OCI-LY7 (cell line): ENCODE data around the gene MN1. TPM values are rescaled to one million over a fixed set of nuclear protein-coding genes. Genes with fewer than 3 reads are reported as not detected.

ENCODE experiments used
- BruUV-seq: library from RNA; stranded (reverse); fragments of 400-500 nt; replicated peaks from 2 replicates; lab custom pipeline; 2021; lab: Mats Ljungman, UMichigan
- CTCF ChIA-PET: fragments of 300-600 bp; sonication (Branson Sonifier 250); formaldehyde crosslinking; loops from one replicate; lab custom pipeline; 2022; ENCODE audit warnings: antibody characterized with exemption; ENCODE audit not compliant: unreplicated experiment; lab: Charles Lee
- POLR2A ChIA-PET: fragments of 300-600 bp; sonication (Branson Sonifier 250); formaldehyde crosslinking; loops from one replicate; lab custom pipeline; 2022; ENCODE audit warnings: antibody characterized with exemption; lab: Charles Lee
- DNase-seq: peaks from one replicate; pipeline ENCODE4 v3.0.0-alpha.2; 2015; ENCODE audit warnings: low spot score
- H2AFZ ChIP-seq: fragments of 200-600 bp; sonication (generic), shearing (Covaris generic); 2 replicates; pipeline ENCODE4 v1.6.1; 2014; ENCODE audit warnings: mild to moderate bottlenecking, antibody characterized with exemption, low read length, moderate library complexity
- H3K27ac ChIP-seq: fragments of 200-600 bp; sonication (generic); 2 replicates; pipeline ENCODE4 v1.5.1; 2014; ENCODE audit warnings: mixed run types, low read depth, mild to moderate bottlenecking, moderate library complexity, low read length, inconsistent platforms; ENCODE audit not compliant: poor library complexity, severe bottlenecking
- H3K36me3 ChIP-seq: fragments of 200-600 bp; sonication (generic); 2 replicates; pipeline ENCODE4 v1.6.1; 2014; ENCODE audit warnings: mild to moderate bottlenecking, antibody characterized with exemption, low read length, moderate library complexity, mixed read lengths; ENCODE audit not compliant: insufficient read depth
- H3K4me1 ChIP-seq: fragments of 200-600 bp; sonication (generic); 2 replicates; pipeline ENCODE4 v1.5.1; 2014; ENCODE audit warnings: mild to moderate bottlenecking, low read length; ENCODE audit not compliant: insufficient read depth, poor library complexity, severe bottlenecking
- H3K4me2 ChIP-seq: fragments of 200-600 bp; sonication (generic); 2 replicates; pipeline ENCODE4 v1.6.1; 2014; ENCODE audit warnings: mild to moderate bottlenecking, low read length
- H3K4me3 ChIP-seq: fragments of 200-600 bp; sonication (generic); 2 replicates; pipeline ENCODE4 v1.5.1; 2014; ENCODE audit warnings: mild to moderate bottlenecking, low read depth, low read length; ENCODE audit not compliant: poor library complexity, severe bottlenecking
- H3K79me2 ChIP-seq: fragments of 200-600 bp; sonication (generic); 2 replicates; pipeline ENCODE4 v1.6.1; 2016; ENCODE audit warnings: low read depth, mild to moderate bottlenecking, low read length, moderate library complexity, mixed read lengths; ENCODE audit not compliant: insufficient read depth
- H3K9me2 ChIP-seq: fragments of 200-600 bp; sonication (generic); 2 replicates; pipeline ENCODE4 v1.6.1; 2016; ENCODE audit warnings: mild to moderate bottlenecking, low read length, mixed read lengths; ENCODE audit not compliant: insufficient read depth
- H3K9me3 ChIP-seq: fragments of 200-600 bp; sonication (generic); 2 replicates; pipeline ENCODE4 v1.6.1; 2014; ENCODE audit warnings: mild to moderate bottlenecking, mixed run types, low read length, mixed read lengths
- H4K20me1 ChIP-seq: fragments of 200-600 bp; sonication (generic); 2 replicates; pipeline ENCODE4 v1.6.1; 2014; ENCODE audit warnings: mild to moderate bottlenecking, antibody characterized with exemption, low read length, moderate library complexity, mixed read lengths; ENCODE audit not compliant: insufficient read depth
- EZH2phosphoT487 ChIP-seq: fragments of 200-600 bp; sonication (generic); IDR thresholded peaks from 2 replicates; pipeline ENCODE4 v1.6.1; 2018; ENCODE audit warnings: low read depth, borderline replicate concordance, mild to moderate bottlenecking, mixed run types, antibody characterized with exemption, low read length, moderate library complexity, mixed read lengths
- intact Hi-C: fragments of 100-400 bp; cut with micrococcal nuclease; formaldehyde crosslinking; loops from one replicate; pipeline ENCODE4 v1.10.0; 2022; ENCODE audit not compliant: unreplicated experiment
- total RNA-seq, 2 experiments: library from RNA; depleted of rRNA in 1 of 2; stranded (reverse); fragments of >200 nt in 1 of 2; shearing (Covaris generic) in 1 of 2; gene quantifications; 2 replicates each; pipeline ENCODE4 v1.2.3, GENCODE V29; 2014 to 2022
- TF ChIP-seq, protein P1 (sequence below): fragments of 200-600 bp; sonication (generic); conservative IDR thresholded peaks from 2 replicates; pipeline ENCODE4 v1.5.1; 2014; ENCODE audit warnings: mild to moderate bottlenecking, antibody characterized with exemption, low read length, moderate library complexity, mixed read lengths

Gene MN1
- total RNA-seq, 2 experiments from 2014 or later: 0.47 TPM; not detected in 1

DNA sequence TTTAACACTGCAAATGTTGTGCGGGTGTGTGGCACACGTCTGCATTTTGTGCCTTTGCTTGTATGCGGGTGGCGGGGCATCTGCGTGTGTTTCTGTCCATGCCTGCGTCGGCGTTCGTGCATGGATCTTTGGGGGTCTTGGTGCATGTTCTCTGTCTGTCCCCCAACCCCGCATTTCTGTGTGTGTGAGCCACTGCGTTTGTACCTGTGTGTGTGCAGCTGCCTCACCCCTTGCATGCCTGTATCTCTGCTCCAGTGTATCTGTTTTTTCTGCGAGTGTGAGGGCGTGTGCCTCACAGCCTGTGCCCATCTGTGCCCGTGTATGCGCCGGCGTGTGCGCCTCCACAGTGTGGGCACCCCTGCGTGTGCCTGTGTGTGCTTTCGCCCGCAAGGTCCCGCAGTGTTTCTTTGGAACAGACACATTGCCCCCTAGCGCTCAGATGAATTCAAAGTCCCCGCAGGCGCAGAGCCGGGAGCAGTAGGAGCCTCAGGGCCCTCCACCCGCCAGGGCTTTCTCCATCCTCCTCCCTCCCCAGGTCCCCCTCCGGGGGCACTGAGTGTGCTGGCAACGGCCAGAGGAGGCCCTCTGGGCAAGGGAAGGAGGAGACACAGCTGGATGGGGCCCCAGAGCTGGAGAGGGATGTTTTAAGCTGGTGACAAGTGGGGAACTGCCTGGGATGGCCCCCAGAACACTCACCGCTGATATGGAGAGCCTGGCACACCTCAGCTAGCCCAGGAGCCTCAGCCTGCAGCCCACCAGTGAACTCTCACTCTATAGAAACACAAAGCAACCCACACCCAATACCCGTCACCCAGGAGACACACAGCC, 3.1 kb upstream of the MN1 start:
- peak; percentile 64 for DNase-seq
- Histone ChIP-seq H3K79me2 (no peaks in the 10 kb centered on the region), H3K9me2 (no peaks in the 10 kb centered on the region), H4K20me1 (no peaks in the 10 kb centered on the region), H3K4me2 (no peak overlapping the region), H3K4me3 (no peak overlapping the region), H3K36me3 (no peaks in the 10 kb centered on the region), H3K27ac (no peak overlapping the region), H2AFZ (no peak overlapping the region), H3K4me1 (no peaks in the 10 kb centered on the region), H3K9me3 (no peaks in the 10 kb centered on the region)
- intact Hi-C loops: no loop called here
- ChIA-PET POLR2A (no interaction called here), CTCF (no interaction called here)
- TF ChIP-seq EZH2phosphoT487: no peak
- TF ChIP-seq, protein P1, sequence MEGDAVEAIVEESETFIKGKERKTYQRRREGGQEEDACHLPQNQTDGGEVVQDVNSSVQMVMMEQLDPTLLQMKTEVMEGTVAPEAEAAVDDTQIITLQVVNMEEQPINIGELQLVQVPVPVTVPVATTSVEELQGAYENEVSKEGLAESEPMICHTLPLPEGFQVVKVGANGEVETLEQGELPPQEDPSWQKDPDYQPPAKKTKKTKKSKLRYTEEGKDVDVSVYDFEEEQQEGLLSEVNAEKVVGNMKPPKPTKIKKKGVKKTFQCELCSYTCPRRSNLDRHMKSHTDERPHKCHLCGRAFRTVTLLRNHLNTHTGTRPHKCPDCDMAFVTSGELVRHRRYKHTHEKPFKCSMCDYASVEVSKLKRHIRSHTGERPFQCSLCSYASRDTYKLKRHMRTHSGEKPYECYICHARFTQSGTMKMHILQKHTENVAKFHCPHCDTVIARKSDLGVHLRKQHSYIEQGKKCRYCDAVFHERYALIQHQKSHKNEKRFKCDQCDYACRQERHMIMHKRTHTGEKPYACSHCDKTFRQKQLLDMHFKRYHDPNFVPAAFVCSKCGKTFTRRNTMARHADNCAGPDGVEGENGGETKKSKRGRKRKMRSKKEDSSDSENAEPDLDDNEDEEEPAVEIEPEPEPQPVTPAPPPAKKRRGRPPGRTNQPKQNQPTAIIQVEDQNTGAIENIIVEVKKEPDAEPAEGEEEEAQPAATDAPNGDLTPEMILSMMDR: peak; percentile 81
- no TSS peak for BruUV-seq

DNA sequence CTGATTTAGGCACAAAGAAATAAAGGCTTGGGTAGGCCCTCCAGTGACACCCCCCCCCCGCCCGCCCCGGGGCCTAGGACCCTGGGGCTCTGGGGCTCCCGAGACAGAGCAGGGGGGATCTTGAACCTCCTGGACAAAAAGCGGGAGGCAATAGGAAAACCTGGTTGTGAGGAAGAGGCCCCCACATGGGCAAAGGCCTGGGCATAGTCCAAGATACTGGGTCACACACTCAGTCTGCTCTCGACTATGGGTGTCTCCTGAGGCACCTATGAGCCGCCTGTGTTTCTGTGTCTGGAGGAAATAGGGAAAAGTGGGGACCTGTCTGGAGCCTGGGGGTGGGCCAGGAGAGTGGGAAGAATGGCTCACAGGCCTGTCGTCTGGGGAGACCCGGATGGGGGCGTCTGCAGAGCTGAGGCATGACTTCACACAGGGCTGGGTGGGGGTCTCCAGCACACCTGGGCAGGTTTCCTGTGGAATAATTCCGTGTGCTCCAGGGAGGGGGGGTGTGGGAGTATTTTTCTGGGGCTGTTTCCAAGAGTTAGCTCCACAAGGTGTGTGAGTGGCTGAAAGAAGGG, 2.4 kb upstream of the MN1 start:
- Histone ChIP-seq H3K4me1 (no peaks in the 10 kb centered on the region), H3K27ac (no peak overlapping the region), H3K9me3 (no peaks in the 10 kb centered on the region), H3K9me2 (no peaks in the 10 kb centered on the region), H3K4me3 (no peak overlapping the region), H3K4me2 (no peak overlapping the region), H3K79me2 (no peaks in the 10 kb centered on the region), H4K20me1 (no peaks in the 10 kb centered on the region), H3K36me3 (no peaks in the 10 kb centered on the region), H2AFZ (no peak overlapping the region)
- no TSS peak for BruUV-seq
- intact Hi-C loops: no loop called here
- ChIA-PET CTCF (no interaction called here), POLR2A (no interaction called here)
- TF ChIP-seq EZH2phosphoT487: no peak
- TF ChIP-seq, protein P1: no peak
- no peak for DNase-seq
